ENCODE data around the gene COX10.
"Not testable (repeated sequence)": the region's sequence is repeated elsewhere in the genome, so short reads cannot be mapped to it uniquely, and the experiment has no call there.

DNA sequence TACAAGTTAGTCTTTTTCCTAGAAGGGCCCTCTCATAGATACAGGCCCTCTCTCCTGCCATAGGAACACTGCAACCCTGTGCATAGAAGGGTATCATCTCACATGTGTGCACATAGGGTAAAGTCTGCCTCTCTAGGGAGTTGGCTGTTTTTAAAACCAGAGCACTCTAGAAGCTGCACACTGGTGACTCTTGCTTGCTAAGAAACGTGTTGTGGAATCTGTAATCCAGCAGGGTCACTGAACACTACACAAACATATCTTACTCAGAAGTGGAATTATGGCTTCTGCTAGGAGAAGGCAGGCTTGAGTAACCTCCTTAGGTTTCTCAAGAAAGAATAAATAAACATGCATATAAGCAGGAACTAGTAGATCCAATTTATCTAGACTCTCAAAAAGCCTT, 121.5 kb downstream of the COX10 start:
- TF ChIP-seq, protein P1, sequence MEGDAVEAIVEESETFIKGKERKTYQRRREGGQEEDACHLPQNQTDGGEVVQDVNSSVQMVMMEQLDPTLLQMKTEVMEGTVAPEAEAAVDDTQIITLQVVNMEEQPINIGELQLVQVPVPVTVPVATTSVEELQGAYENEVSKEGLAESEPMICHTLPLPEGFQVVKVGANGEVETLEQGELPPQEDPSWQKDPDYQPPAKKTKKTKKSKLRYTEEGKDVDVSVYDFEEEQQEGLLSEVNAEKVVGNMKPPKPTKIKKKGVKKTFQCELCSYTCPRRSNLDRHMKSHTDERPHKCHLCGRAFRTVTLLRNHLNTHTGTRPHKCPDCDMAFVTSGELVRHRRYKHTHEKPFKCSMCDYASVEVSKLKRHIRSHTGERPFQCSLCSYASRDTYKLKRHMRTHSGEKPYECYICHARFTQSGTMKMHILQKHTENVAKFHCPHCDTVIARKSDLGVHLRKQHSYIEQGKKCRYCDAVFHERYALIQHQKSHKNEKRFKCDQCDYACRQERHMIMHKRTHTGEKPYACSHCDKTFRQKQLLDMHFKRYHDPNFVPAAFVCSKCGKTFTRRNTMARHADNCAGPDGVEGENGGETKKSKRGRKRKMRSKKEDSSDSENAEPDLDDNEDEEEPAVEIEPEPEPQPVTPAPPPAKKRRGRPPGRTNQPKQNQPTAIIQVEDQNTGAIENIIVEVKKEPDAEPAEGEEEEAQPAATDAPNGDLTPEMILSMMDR (IDR thresholded peaks at IDR 0.05) = not testable (repeated sequence)
- not testable (repeated sequence) for TF ChIP-seq POLR2A, EP300 (IDR thresholded peaks at IDR 0.05)

Measured in tibial nerve (tissue), 4 donors.